SK-N-SH (cell line): ENCODE results near the gene SDR42E1. TPM values are rescaled to one million over a fixed set of nuclear protein-coding genes. Genes with fewer than 3 reads are reported as not detected.

ENCODE experiments used
- CTCF ChIA-PET: fragments of 300-600, 350-600 bp; formaldehyde crosslinking; extraction: SDS; loops from one replicate; lab custom pipeline; 2021; lab: Yijun Ruan, JAX
- POLR2A ChIA-PET: fragments of 350-600 bp; sonication (Branson Sonifier 250); formaldehyde crosslinking; extraction: SDS; loops from one replicate; lab custom pipeline; 2020; ENCODE audit warnings: antibody characterized with exemption, inconsistent platforms; lab: Yijun Ruan, JAX
- DNase-seq: peaks from one replicate; pipeline ENCODE4 v3.0.0; 2012
- H2AFZ ChIP-seq: fragments of 200-600 bp; sonication (generic); 2 replicates; pipeline ENCODE4 v1.8.1; 2016; ENCODE audit warnings: antibody characterized with exemption, mild to moderate bottlenecking, low read depth
- H3F3A ChIP-seq: fragments of 200-600 bp; sonication (generic); replicated peaks from 2 replicates; pipeline ENCODE3; 2016; ENCODE audit warnings: antibody characterized with exemption, mild to moderate bottlenecking; ENCODE audit not compliant: insufficient read depth
- H3K27ac ChIP-seq, 2 experiments: fragments of 200-500 bp in 1 of 2; fragments of 200-600 bp in 1 of 2; sonication (Bioruptor generic) in 1 of 2; sonication (generic), shearing (Covaris generic) in 1 of 2; 2 replicates each; pipeline versions ENCODE4 v1.5.1 to v1.6.1; 2014 to 2016; ENCODE audit warnings: low read depth in 2 of 2, inconsistent platforms in 1 of 2, low read length in 1 of 2, mild to moderate bottlenecking in 1 of 2, mixed read lengths in 1 of 2
- H3K27me3 ChIP-seq: fragments of 200-600 bp; sonication (generic), shearing (Covaris generic); 2 replicates; pipeline ENCODE4 v1.6.1; 2016; ENCODE audit warnings: mixed run types; ENCODE audit not compliant: insufficient read depth
- H3K36me3 ChIP-seq, 2 experiments: fragments of 200-500 bp in 1 of 2; fragments of 200-600 bp in 1 of 2; sonication (Bioruptor generic) in 1 of 2; sonication (generic) in 1 of 2; replicated peaks in 1 of 2; 2 replicates each; pipeline versions ENCODE3 to v1.5.1; 2014 to 2016; ENCODE audit warnings: low read length in 1 of 2, mild to moderate bottlenecking in 1 of 2; ENCODE audit not compliant: insufficient read depth in 2 of 2, control insufficient read depth in 1 of 2
- H3K4me1 ChIP-seq, 2 experiments: fragments of 200-500 bp in 1 of 2; fragments of 200-600 bp in 1 of 2; sonication (Bioruptor generic) in 1 of 2; sonication (generic), shearing (Covaris generic) in 1 of 2; 2 replicates each; pipeline versions ENCODE4 v1.5.1 to v1.6.1; 2014 to 2016; ENCODE audit warnings: low read depth in 1 of 2, low read length in 1 of 2, mixed run types in 1 of 2; ENCODE audit not compliant: insufficient read depth in 2 of 2, control insufficient read depth in 1 of 2
- H3K4me2 ChIP-seq: fragments of 200-600 bp; sonication (generic), shearing (Covaris generic); 2 replicates; pipeline ENCODE4 v1.6.1; 2017; ENCODE audit warnings: mixed run types
- H3K4me3 ChIP-seq, 2 experiments: fragments of 200-500 bp in 1 of 2; fragments of 200-600 bp in 1 of 2; sonication (Bioruptor generic) in 1 of 2; sonication (generic), shearing (Covaris generic) in 1 of 2; 2 replicates each; pipeline versions ENCODE4 v1.5.1 to v1.8.1; 2014 to 2016; ENCODE audit warnings: low read depth in 2 of 2, inconsistent platforms in 1 of 2, low read length in 1 of 2, mild to moderate bottlenecking in 1 of 2, mixed read lengths in 1 of 2, moderate library complexity in 1 of 2
- H3K79me2 ChIP-seq: fragments of 200-600 bp; sonication (generic); 2 replicates; pipeline ENCODE4 v1.8.1; 2017; ENCODE audit warnings: mild to moderate bottlenecking; ENCODE audit not compliant: insufficient read depth
- H3K9ac ChIP-seq: fragments of 200-600 bp; sonication (generic); 2 replicates; pipeline ENCODE4 v1.6.1; 2017; ENCODE audit warnings: mixed run types
- H3K9me2 ChIP-seq: fragments of 200-600 bp; sonication (generic); 2 replicates; pipeline ENCODE4 v1.6.1; 2017; ENCODE audit warnings: mixed run types
- H3K9me3 ChIP-seq: fragments of 200-600 bp; sonication (generic); 2 replicates; pipeline ENCODE4 v1.6.1; 2017; ENCODE audit warnings: mixed run types, mild to moderate bottlenecking, moderate library complexity
- H4K20me1 ChIP-seq: fragments of 200-600 bp; sonication (generic); 2 replicates; pipeline ENCODE4 v1.6.1; 2017; ENCODE audit warnings: mild to moderate bottlenecking, mixed run types; ENCODE audit not compliant: insufficient read depth
- PBX3 ChIP-seq: IDR thresholded peaks from 2 replicates; pipeline ENCODE4; 2012
- POLR2AphosphoS5 ChIP-seq: IDR thresholded peaks from 2 replicates; pipeline ENCODE4 v1.6.1; 2012; ENCODE audit warnings: low read depth, low read length
- RAD21 ChIP-seq: IDR thresholded peaks from 2 replicates; pipeline ENCODE4 v1.6.1; 2012; ENCODE audit warnings: mild to moderate bottlenecking, low read length
- SMC3 ChIP-seq: IDR thresholded peaks from 2 replicates; pipeline ENCODE4 v1.6.1; 2012; ENCODE audit warnings: low read depth, low read length, improper control_type of control experiment
- WGBS: methylation state at CpG from one replicate; pipeline ENCODE4 v1.1.6; 2017; ENCODE audit warnings: low lambda C conversion rate; 5-methylcytosine and 5-hydroxymethylcytosine counted together
- polyA plus RNA-seq, 3 experiments: library from polyadenylated mRNA; depleted of rRNA; stranded (reverse); fragments of >200 nt; gene quantifications; 2 replicates each; pipeline ENCODE4 v1.2.3, GENCODE V29; 2012
- TF ChIP-seq, protein P1 (sequence below): fragments of 200-600 bp; sonication (generic); IDR thresholded peaks from 2 replicates; pipeline ENCODE4 v1.6.1; 2017; ENCODE audit warnings: antibody characterized with exemption, mild to moderate bottlenecking, moderate library complexity
- TF ChIP-seq, protein P2 (sequence below): fragments of 150-350 bp; IDR thresholded peaks from 2 replicates; pipeline ENCODE4 v1.6.1; 2017; ENCODE audit warnings: antibody characterized with exemption, low read length, low read depth, borderline replicate concordance

The SDR42E1 gene
- polyA plus RNA-seq, 1 of the 3 experiments (the other 2 are of a cell fraction): not detected

DNA sequence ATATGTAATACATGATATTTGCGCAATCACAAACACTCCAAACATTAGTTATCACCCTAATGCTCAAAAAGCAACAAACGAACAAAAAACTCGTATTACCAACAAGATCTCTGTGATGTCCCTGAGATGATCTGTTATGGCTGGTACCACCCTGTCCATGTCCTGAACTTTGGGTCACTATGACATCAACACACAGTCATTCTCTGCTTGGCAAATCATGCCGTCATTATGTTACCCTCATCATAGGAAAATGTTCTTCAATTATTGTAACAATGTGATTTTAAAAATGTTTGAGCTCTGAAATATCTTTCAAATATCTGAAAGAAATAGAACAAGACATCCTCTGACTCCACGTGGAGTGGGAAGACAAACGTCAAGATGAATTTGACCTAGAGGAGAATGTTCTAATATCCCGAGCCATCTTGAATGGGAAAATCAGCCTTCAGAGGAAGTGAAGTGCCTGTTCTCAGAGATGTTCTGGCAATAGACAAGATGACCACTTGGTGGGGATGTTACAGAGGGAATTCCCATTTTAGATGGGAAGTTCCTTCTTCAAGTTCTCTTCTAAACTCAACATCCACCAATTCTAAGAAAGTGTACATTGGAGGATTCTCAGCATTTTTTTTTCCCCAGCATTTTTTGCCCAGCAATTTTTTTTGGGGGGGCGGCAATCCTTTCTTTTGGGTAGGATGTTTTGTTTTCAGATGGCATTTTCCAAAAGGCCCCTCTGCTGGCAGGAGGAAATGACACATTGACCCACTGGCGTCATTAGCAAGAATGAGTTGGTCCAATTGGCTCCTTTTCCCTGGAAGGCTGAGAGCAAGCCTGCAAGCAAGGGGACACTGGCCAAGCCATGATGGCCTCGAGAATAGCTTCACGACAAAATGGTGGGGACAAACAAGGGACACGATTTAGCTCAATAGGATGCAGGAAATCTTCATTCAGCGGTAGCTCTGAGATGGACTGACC lies 20.1 kb upstream of the SDR42E1 start:
- no peaks in the 10 kb centered on the region for H3F3A ChIP-seq
- no peaks in the 10 kb centered on the region for H3K9me3 ChIP-seq
- H3K9ac ChIP-seq: no peak overlapping the region
- no peak overlapping the region for H3K27ac ChIP-seq
- H2AFZ ChIP-seq: peak overlapping the region; percentile 54; the same call in 1 of the 2 replicates
- H3K9me2 ChIP-seq: no peaks in the 10 kb centered on the region
- H3K36me3 ChIP-seq: no peaks in the 10 kb centered on the region
- POLR2A ChIA-PET: no interaction called here
- no peaks in the 10 kb centered on the region; the same call in 1 of the 2 replicates for H3K27me3 ChIP-seq
- peak; percentile 50 for DNase-seq
- TF ChIP-seq SMC3: peak; percentile 57
- TF ChIP-seq RAD21: peak; percentile 70
- TF ChIP-seq POLR2AphosphoS5: no peak
- TF ChIP-seq, protein P1, sequence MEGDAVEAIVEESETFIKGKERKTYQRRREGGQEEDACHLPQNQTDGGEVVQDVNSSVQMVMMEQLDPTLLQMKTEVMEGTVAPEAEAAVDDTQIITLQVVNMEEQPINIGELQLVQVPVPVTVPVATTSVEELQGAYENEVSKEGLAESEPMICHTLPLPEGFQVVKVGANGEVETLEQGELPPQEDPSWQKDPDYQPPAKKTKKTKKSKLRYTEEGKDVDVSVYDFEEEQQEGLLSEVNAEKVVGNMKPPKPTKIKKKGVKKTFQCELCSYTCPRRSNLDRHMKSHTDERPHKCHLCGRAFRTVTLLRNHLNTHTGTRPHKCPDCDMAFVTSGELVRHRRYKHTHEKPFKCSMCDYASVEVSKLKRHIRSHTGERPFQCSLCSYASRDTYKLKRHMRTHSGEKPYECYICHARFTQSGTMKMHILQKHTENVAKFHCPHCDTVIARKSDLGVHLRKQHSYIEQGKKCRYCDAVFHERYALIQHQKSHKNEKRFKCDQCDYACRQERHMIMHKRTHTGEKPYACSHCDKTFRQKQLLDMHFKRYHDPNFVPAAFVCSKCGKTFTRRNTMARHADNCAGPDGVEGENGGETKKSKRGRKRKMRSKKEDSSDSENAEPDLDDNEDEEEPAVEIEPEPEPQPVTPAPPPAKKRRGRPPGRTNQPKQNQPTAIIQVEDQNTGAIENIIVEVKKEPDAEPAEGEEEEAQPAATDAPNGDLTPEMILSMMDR: peak; percentile 69
- TF ChIP-seq, protein P2, sequence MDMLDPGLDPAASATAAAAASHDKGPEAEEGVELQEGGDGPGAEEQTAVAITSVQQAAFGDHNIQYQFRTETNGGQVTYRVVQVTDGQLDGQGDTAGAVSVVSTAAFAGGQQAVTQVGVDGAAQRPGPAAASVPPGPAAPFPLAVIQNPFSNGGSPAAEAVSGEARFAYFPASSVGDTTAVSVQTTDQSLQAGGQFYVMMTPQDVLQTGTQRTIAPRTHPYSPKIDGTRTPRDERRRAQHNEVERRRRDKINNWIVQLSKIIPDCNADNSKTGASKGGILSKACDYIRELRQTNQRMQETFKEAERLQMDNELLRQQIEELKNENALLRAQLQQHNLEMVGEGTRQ: no peak
- peak overlapping the region; percentile 5; the same call in 1 of the 2 replicates for H3K4me2 ChIP-seq
- H3K4me3 ChIP-seq: peak overlapping the region in 1 of 2 experiments; percentile 21; a peak in 1 of 4 replicates
- 30% methylated on average over 13 of the region's 13 CpGs for WGBS
- CTCF ChIA-PET: interaction anchor here (0.6 to 2.4 kb wide), 5 partner anchors 30 to 606 kb away, joined by 3 to 7 read pairs (median 3); no protein-coding TSS in a partner anchor
- H3K4me1 ChIP-seq: no peaks in the 10 kb centered on the region; a peak in 1 of 4 replicates
- H4K20me1 ChIP-seq: no peaks in the 10 kb centered on the region
- H3K79me2 ChIP-seq: no peaks in the 10 kb centered on the region

DNA sequence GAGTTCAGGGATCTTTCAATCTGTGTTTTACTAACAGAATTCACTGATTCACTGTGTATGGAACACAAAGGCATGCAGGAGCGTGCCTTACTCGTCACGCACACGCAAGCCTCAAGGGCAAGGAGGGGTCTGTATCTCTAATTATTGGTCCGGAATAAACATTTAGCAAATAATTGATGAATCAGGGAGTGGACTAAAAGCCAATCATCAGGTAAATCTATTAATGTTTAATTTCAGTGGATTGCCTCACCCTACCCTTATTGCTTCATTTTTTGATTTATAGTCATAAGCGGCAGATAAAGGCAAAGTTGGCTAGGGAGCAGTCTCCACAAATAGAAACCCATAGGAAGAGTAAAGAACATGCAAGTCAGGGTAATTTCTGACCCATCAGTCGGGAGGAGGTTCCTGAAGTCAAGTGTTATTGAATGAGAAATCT lies 16.4 kb upstream of the SDR42E1 start:
- Histone ChIP-seq H3K9me2 (no peaks in the 10 kb centered on the region), H3F3A (no peaks in the 10 kb centered on the region), H3K4me1 (no peaks in the 10 kb centered on the region), H3K36me3 (no peaks in the 10 kb centered on the region), H3K27ac (no peak overlapping the region), H3K79me2 (no peaks in the 10 kb centered on the region), H3K9ac (no peak overlapping the region), H3K27me3 (peaks cover 10% of the 10 kb centered on the region; the same call in 1 of the 2 replicates), H3K9me3 (no peaks in the 10 kb centered on the region), H3K4me3 (no peak overlapping the region), H2AFZ (no peak overlapping the region)
- 53% methylated on average over 7 of the region's 7 CpGs for WGBS
- CTCF ChIA-PET: interaction anchor here (0.9 to 1.0 kb wide), 2 partner anchors 147 to 429 kb away, joined by 3 read pairs; no protein-coding TSS in a partner anchor
- no peak for DNase-seq
- POLR2A ChIA-PET: no interaction called here
- no peak for TF ChIP-seq PBX3
- TF ChIP-seq, all 33 proteins: peak for 0
- Histone ChIP-seq H3K4me2 (no peak overlapping the region), H4K20me1 (no peaks in the 10 kb centered on the region)
